ENCODE results near the gene BUB1.

Gene BUB1

GRCh38 chr2:110655701-110656100 is 22.2 kb downstream of the BUB1 start:
- no peak for TF ChIP-seq CTCF (IDR thresholded peaks at IDR 0.05; ENCODE audit: low read depth, low read length)

DNA sequence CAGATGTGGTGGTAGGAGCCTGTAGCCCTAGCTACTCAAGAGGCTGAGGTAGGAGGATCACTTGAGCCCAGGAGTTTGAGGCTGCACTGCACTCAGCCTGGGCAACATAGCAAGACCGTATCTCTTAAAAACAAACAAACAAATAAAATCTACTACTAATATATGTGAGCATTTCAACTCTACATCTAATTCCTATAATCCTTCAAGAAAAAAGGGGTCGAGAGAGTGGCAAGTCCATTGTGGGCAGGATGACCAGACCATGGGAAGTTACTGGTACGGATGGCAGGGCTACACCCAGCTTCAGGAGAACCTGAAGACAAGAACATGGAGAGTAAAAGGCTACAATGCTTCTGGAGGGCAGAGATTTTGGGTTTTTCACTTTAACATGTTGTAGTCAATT is 24.0 kb downstream of the BUB1 start:
- DNase-seq (ENCODE audit: extremely low read depth, low read depth): no peak

More at GRCh38 chr2:110655701-110656100, 22.2 kb downstream of the BUB1 start:
- DNase-seq (ENCODE audit: extremely low read depth, low read depth): peak; percentile 52

DNA sequence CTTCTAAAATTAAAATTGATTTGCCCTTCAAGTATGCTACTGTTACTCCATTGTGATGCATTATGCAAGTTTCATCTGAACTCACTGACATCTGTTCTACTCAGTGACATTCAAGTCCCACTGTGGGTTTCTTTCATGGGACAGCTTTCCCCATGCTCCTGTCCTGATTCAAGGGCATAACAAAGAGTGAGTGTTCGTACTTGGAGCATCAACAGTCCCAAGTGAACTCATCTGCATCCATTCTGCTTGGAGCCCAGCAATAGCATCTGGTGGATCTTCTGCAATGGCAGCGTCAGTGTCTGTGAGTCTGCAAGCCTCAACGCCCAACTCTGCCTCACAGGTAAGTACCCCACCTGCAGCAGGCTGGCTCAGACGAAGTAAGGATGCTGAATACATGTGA is 27.5 kb downstream of the BUB1 start:
- TF ChIP-seq CTCF (IDR thresholded peaks at IDR 0.05; ENCODE audit: low read depth, low read length): no peak
- no peak for DNase-seq (ENCODE audit: extremely low read depth, low read depth)

More for the DNA sequence above, 24.0 kb downstream of the BUB1 start:
- no peak for TF ChIP-seq CTCF (IDR thresholded peaks at IDR 0.05; ENCODE audit: low read depth, low read length)

DNA sequence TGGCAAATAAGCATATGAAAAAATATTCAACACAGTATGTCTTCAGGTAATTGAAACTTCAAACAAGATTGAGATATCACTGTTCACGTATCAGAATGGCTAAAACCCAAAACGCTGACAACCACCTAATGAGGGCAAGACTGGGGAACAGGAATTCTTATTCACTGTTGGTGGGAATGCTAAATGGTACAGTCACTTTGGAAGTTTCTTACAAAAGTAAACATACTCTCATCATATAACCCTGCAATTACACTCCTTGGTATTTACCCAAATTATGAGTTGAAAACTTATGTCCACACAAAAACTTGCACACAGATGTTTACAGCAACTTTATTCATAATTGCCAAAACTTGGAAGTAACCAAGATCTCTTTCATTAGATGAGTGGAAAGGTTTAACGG is 30.1 kb downstream of the BUB1 start:
- DNase-seq (ENCODE audit: extremely low read depth, low read depth): no peak
- TF ChIP-seq CTCF (IDR thresholded peaks at IDR 0.05; ENCODE audit: low read depth, low read length): no peak

DNA sequence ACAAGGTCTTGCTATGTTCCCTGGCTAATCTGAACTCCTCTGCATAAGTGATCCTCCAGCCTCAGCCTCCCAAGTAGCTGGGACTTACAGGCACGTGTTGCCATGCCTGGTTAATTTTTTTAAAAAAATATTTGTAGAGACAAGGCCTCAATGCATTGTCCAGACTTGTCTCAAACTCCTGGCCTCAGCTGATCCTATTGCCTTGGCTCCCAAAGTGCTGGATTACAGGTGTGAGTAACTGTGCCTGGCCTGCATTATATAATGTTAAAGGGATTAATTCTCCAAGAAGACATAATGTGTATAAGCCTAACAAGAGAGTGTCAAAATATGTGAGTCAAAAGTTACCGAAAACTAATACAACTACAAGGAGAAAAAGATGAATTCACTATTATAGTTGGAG is 32.2 kb downstream of the BUB1 start:
- no peak for TF ChIP-seq CTCF (IDR thresholded peaks at IDR 0.05; ENCODE audit: low read depth, low read length)
- no peak for DNase-seq (ENCODE audit: extremely low read depth, low read depth)

- no peak for TF ChIP-seq CTCF (IDR thresholded peaks at IDR 0.05; ENCODE audit: low read depth, low read length)
- DNase-seq (ENCODE audit: extremely low read depth, low read depth): no peak
Measured at GRCh38 chr2:110644357-110644756, 33.5 kb downstream of the BUB1 start.

GRCh38 chr2:110642360-110642759 is 35.5 kb downstream of the BUB1 start:
- no peak for TF ChIP-seq CTCF (IDR thresholded peaks at IDR 0.05; ENCODE audit: low read depth, low read length)
- DNase-seq (ENCODE audit: extremely low read depth, low read depth): no peak
